Activated naive CD4-positive, alpha-beta T cell treated with anti-CD3 and anti-CD28 coated beads for 36 hours (primary cell): ENCODE results near the gene ZNF438. TPM values are rescaled to one million over a fixed set of nuclear protein-coding genes. Genes with fewer than 3 reads are reported as not detected.

Source experiments
- CTCF ChIA-PET: fragments of 350-600 bp; sonication (Branson Sonifier 250); formaldehyde crosslinking; loops from one replicate; lab custom pipeline; 2021; ENCODE audit warnings: antibody characterized with exemption; lab: Charles Lee
- DNase-seq: peaks from one replicate; pipeline ENCODE4 v3.0.0-alpha.2; 2020
- H3K27ac Mint-ChIP-seq: one replicate; pipeline ENCODE4 v1.8.0; 2021; ENCODE audit warnings: mild to moderate bottlenecking, mixed read lengths
- H3K27me3 Mint-ChIP-seq: one replicate; pipeline ENCODE4 v1.8.0; 2021; ENCODE audit warnings: low read depth, mixed read lengths
- H3K36me3 Mint-ChIP-seq: one replicate; pipeline ENCODE4 v1.8.0; 2021; ENCODE audit warnings: low read depth, mixed read lengths
- H3K4me1 Mint-ChIP-seq: one replicate; pipeline ENCODE4 v1.8.0; 2021; ENCODE audit warnings: low read depth, mixed read lengths
- H3K4me3 Mint-ChIP-seq: one replicate; pipeline ENCODE4 v1.8.0; 2021; ENCODE audit warnings: mild to moderate bottlenecking, moderate library complexity, mixed read lengths
- H3K9me3 Mint-ChIP-seq: one replicate; pipeline ENCODE4 v1.8.0; 2021; ENCODE audit warnings: mixed read lengths
- intact Hi-C: fragments of 100-400 bp; cut with micrococcal nuclease; formaldehyde crosslinking; loops from one replicate; pipeline ENCODE4 v1.15.1; 2023
- total RNA-seq, 2 experiments: library from RNA; stranded (reverse); gene quantifications; one replicate each; pipeline ENCODE4 v1.2.3, GENCODE V29; 2021

Gene ZNF438
- total RNA-seq, 2 experiments from 2014 or later: 2.4 to 2.6 TPM

GRCh38 chr10:30861221-30861620 lies 170.4 kb downstream of the ZNF438 start:
- no peak for DNase-seq
- Mint-ChIP-seq H3K4me3 (no peak overlapping the region), H3K36me3 (no peaks in the 10 kb centered on the region), H3K9me3 (no peaks in the 10 kb centered on the region), H3K4me1 (no peaks in the 10 kb centered on the region), H3K27me3 (no peaks in the 10 kb centered on the region), H3K27ac (no peak overlapping the region)
- CTCF ChIA-PET: interaction anchor here (0.9 kb wide), 1 partner anchor 14 kb away, joined by 4 read pairs; no protein-coding TSS in a partner anchor
- intact Hi-C loops: no loop called here

GRCh38 chr10:30858499-30858898 lies 173.2 kb downstream of the ZNF438 start:
- Mint-ChIP-seq H3K27ac (no peak overlapping the region), H3K36me3 (no peaks in the 10 kb centered on the region)

GRCh38 chr10:30857803-30858202 lies 173.9 kb downstream of the ZNF438 start:
- Mint-ChIP-seq H3K9me3 (no peaks in the 10 kb centered on the region), H3K27ac (no peak overlapping the region), H3K36me3 (no peaks in the 10 kb centered on the region), H3K4me3 (no peak overlapping the region), H3K27me3 (no peaks in the 10 kb centered on the region), H3K4me1 (no peaks in the 10 kb centered on the region)
- intact Hi-C loops: no loop called here
- CTCF ChIA-PET: interaction anchor here (0.7 kb wide), 1 partner anchor 13 kb away, joined by 3 read pairs; no protein-coding TSS in a partner anchor
- DNase-seq: no peak

More at GRCh38 chr10:30858499-30858898, 173.2 kb downstream of the ZNF438 start:
- H3K9me3 Mint-ChIP-seq: no peaks in the 10 kb centered on the region
- intact Hi-C loops: no loop called here
- no peak for DNase-seq
- H3K27me3 Mint-ChIP-seq: no peaks in the 10 kb centered on the region
- CTCF ChIA-PET: interaction anchor here (0.7 kb wide), 1 partner anchor 12 kb away, joined by 3 read pairs; no protein-coding TSS in a partner anchor
- H3K4me1 Mint-ChIP-seq: no peaks in the 10 kb centered on the region
- no peak overlapping the region for H3K4me3 Mint-ChIP-seq

GRCh38 chr10:30855131-30855530 lies 176.5 kb downstream of the ZNF438 start:
- CTCF ChIA-PET: interaction anchor here (0.9 kb wide), 1 partner anchor 613 kb away, joined by 3 read pairs; no protein-coding TSS in a partner anchor
- Mint-ChIP-seq H3K36me3 (no peaks in the 10 kb centered on the region), H3K27me3 (no peaks in the 10 kb centered on the region), H3K9me3 (no peaks in the 10 kb centered on the region), H3K4me1 (no peaks in the 10 kb centered on the region), H3K27ac (no peak overlapping the region), H3K4me3 (no peak overlapping the region)
- intact Hi-C loops: no loop called here
- no peak for DNase-seq

GRCh38 chr10:30854656-30855055 lies 177.0 kb downstream of the ZNF438 start:
- no peaks in the 10 kb centered on the region for H3K9me3 Mint-ChIP-seq

GRCh38 chr10:30853066-30853465 lies 178.6 kb downstream of the ZNF438 start:
- no peaks in the 10 kb centered on the region for H3K27me3 Mint-ChIP-seq
- no peaks in the 10 kb centered on the region for H3K9me3 Mint-ChIP-seq
- H3K27ac Mint-ChIP-seq: no peak overlapping the region
- no peak for DNase-seq
- H3K4me1 Mint-ChIP-seq: peaks cover 4% of the 10 kb centered on the region
- intact Hi-C loops: no loop called here
- H3K36me3 Mint-ChIP-seq: no peaks in the 10 kb centered on the region
- H3K4me3 Mint-ChIP-seq: no peak overlapping the region
- CTCF ChIA-PET: no interaction called here

More at GRCh38 chr10:30854656-30855055, 177.0 kb downstream of the ZNF438 start:
- Mint-ChIP-seq H3K4me1 (no peaks in the 10 kb centered on the region), H3K27ac (no peak overlapping the region), H3K4me3 (no peak overlapping the region), H3K36me3 (no peaks in the 10 kb centered on the region), H3K27me3 (no peaks in the 10 kb centered on the region)
- DNase-seq: no peak
- CTCF ChIA-PET: interaction anchor here (0.9 kb wide), 1 partner anchor 614 kb away, joined by 3 read pairs; no protein-coding TSS in a partner anchor
- intact Hi-C loops: no loop called here

GRCh38 chr10:30850776-30851175 lies 180.9 kb downstream of the ZNF438 start:
- CTCF ChIA-PET: no interaction called here
- no peaks in the 10 kb centered on the region for H3K27me3 Mint-ChIP-seq
- intact Hi-C loops: no loop called here
- H3K4me1 Mint-ChIP-seq: peaks cover 4% of the 10 kb centered on the region
- H3K9me3 Mint-ChIP-seq: no peaks in the 10 kb centered on the region
- H3K36me3 Mint-ChIP-seq: no peaks in the 10 kb centered on the region
- H3K27ac Mint-ChIP-seq: no peak overlapping the region
- DNase-seq: no peak
- H3K4me3 Mint-ChIP-seq: no peak overlapping the region

GRCh38 chr10:30849231-30850035 lies 182.2 kb downstream of the ZNF438 start:
- Mint-ChIP-seq H3K27ac (no peak overlapping the region), H3K27me3 (no peaks in the 10 kb centered on the region), H3K4me1 (peaks cover 4% of the 10 kb centered on the region), H3K9me3 (no peaks in the 10 kb centered on the region), H3K36me3 (no peaks in the 10 kb centered on the region), H3K4me3 (no peak overlapping the region)
- no peak for DNase-seq
- CTCF ChIA-PET: no interaction called here
- intact Hi-C loops: no loop called here

GRCh38 chr10:30848396-30849032 lies 183.2 kb downstream of the ZNF438 start:
- Mint-ChIP-seq H3K9me3 (no peaks in the 10 kb centered on the region), H3K4me1 (peaks cover 4% of the 10 kb centered on the region), H3K27ac (no peak overlapping the region), H3K36me3 (no peaks in the 10 kb centered on the region), H3K27me3 (no peaks in the 10 kb centered on the region), H3K4me3 (no peak overlapping the region)
- no peak for DNase-seq
- CTCF ChIA-PET: interaction anchor here (1.9 kb wide), 1 partner anchor 15 kb away, joined by 6 read pairs; no protein-coding TSS in a partner anchor
- intact Hi-C loops: no loop called here

- CTCF ChIA-PET: interaction anchor here (1.0 to 1.9 kb wide), 3 partner anchors 14 to 63 kb away, joined by 4 to 6 read pairs (median 5); no protein-coding TSS in a partner anchor
- H3K4me1 Mint-ChIP-seq: peaks cover 4% of the 10 kb centered on the region
- no peak overlapping the region for H3K4me3 Mint-ChIP-seq
- no peaks in the 10 kb centered on the region for H3K36me3 Mint-ChIP-seq
- intact Hi-C loops: no loop called here
- no peaks in the 10 kb centered on the region for H3K9me3 Mint-ChIP-seq
- no peak overlapping the region for H3K27ac Mint-ChIP-seq
- no peak for DNase-seq
- H3K27me3 Mint-ChIP-seq: no peaks in the 10 kb centered on the region
These were observed 184.0 kb downstream of the ZNF438 start for GRCh38 chr10:30847642-30848041.

- no peak for DNase-seq
- H3K27me3 Mint-ChIP-seq: no peaks in the 10 kb centered on the region
- peaks cover 4% of the 10 kb centered on the region for H3K4me1 Mint-ChIP-seq
- no peaks in the 10 kb centered on the region for H3K9me3 Mint-ChIP-seq
- CTCF ChIA-PET: interaction anchor here (1.0 to 1.9 kb wide), 3 partner anchors 13 to 63 kb away, joined by 4 to 6 read pairs (median 5); no protein-coding TSS in a partner anchor
- H3K27ac Mint-ChIP-seq: no peak overlapping the region
- H3K36me3 Mint-ChIP-seq: no peaks in the 10 kb centered on the region
- no peak overlapping the region for H3K4me3 Mint-ChIP-seq
- intact Hi-C loops: no loop called here
These were observed 184.5 kb downstream of the ZNF438 start for GRCh38 chr10:30847199-30847598.

GRCh38 chr10:30846710-30847109 lies 185.0 kb downstream of the ZNF438 start:
- no peaks in the 10 kb centered on the region for H3K27me3 Mint-ChIP-seq
- DNase-seq: no peak
- CTCF ChIA-PET: interaction anchor here (1.0 to 1.9 kb wide), 3 partner anchors 13 to 62 kb away, joined by 4 to 6 read pairs (median 5); no protein-coding TSS in a partner anchor

More at GRCh38 chr10:30846710-30847109, 185.0 kb downstream of the ZNF438 start:
- H3K36me3 Mint-ChIP-seq: no peaks in the 10 kb centered on the region
- H3K4me3 Mint-ChIP-seq: no peak overlapping the region
- H3K4me1 Mint-ChIP-seq: peaks cover 4% of the 10 kb centered on the region
- no peaks in the 10 kb centered on the region for H3K9me3 Mint-ChIP-seq
- intact Hi-C loops: no loop called here
- no peak overlapping the region for H3K27ac Mint-ChIP-seq
